Stimulated activated CD4-positive, alpha-beta T cell treated with anti-CD3 and anti-CD28 coated beads, Interleukin-15, amount 100 ng/mL, for 1 hour (primary cell): ENCODE measurements around the gene WBP2.
"Not testable (repeated sequence)": the region's sequence is repeated elsewhere in the genome, so short reads cannot be mapped to it uniquely, and the experiment has no call there.

Source experiments
- DNase-seq, 2 donors: peaks; one replicate each; pipeline ENCODE4 v3.0.0-alpha.2; 2020; ENCODE audit warnings: low read depth in 1 of 2, low spot score in 1 of 2

The WBP2 gene

DNA sequence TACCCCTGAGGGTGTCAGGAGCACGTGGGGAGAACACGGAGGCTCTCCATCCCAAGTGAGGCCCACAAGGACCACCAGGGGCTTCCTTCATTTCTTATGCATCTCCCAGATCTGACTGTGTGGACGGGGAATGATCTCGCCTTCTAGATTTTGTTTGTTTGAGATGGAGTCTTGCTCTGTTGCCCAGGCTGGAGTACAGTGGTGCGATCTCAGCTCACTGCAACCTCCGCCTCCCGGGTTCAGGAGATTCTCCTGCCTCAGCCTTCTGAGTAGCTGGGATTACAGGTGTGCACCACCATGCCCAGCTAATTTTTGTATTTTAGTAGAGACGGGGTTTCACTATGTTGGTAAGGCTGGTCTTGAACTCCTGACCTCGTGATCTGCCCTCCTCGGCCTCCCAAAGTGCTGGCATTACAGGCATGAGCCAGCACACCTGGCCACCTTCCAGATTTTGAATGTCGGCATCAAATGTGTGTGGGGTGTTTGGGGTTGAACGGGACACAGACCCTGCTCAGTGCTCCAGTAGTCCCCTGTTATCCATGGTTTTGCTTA, 13.7 kb upstream of the WBP2 start:
- DNase-seq = not testable (repeated sequence)

DNA sequence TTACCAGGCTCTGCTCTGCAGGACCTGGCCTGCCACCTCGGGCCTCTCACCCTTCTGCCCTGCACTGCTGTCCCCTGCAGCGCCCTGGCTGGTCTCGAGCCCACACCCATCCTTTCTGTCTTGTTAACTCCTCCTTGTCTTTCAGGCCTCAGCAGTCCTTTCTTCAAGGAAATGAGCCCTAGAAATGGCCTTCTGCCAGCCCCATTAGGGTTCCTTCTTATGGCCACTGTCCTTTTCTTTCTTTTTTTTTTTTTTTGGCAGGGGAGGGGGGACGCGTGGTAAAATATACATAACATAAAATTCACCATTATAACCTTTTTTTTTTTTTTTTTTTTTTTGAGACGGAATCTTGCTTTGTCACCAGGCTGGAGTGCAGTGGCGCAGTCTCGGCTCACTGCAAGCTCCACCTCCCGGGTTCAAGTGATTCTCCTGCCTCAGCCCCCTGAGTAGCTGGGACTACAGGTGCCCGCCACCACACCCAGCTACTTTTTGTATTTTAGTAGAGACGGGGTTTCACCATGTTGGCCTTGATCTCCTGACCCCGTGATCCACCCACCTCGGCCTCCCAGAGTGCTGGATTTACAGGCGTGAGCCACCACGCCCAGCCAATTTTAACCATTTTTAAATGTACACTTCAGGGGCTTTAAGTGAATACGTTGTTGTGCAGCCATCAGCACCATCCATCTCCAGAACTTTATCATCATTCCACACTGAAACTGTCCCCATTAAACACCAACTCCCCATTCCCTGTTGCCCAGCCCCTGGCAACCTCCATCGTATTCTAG, 10.5 kb upstream of the WBP2 start:
- not testable (repeated sequence) for DNase-seq

DNA sequence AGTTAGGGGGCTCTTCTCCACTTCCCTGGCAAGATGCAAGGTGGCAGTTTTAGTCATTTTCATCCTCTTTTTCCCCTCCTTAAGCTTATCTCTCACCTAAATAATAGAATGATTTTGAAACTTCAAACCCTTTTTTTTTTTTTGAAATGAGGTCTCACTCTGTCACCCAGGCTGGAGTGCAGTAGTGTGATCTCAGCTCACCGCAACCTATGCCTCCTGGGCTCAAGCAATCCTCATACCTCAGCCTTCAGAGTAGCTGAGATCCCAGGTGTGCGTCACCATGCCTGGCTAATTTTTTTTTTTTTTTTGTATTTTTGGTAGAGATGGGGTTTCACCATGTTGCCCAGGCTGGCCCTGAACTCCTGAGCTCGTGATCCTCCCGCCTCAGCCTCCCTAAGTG, 9.8 kb upstream of the WBP2 start:
- not testable (repeated sequence) for DNase-seq

DNA sequence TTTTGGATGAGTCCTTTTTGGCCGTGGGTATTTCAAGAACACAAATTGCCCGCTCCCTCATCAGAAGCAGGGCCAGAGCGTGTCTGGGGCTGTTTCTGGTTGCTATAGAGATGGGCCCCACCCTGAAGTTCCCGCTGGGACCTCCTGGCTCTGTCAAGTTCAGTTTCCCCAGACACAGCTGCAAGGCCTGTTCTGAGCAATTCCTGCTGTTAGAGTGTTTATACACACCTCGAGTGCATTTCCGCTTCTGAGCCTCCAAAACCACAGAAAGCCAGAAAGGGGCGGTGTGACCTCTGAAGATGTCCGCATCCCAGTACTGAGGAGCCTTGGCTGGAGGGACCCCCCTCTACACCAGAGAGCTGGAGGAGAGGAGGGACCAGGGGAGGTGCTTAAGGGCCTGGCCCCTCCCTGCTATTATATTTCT, 9.3 kb upstream of the WBP2 start:
- no peak for DNase-seq

DNA sequence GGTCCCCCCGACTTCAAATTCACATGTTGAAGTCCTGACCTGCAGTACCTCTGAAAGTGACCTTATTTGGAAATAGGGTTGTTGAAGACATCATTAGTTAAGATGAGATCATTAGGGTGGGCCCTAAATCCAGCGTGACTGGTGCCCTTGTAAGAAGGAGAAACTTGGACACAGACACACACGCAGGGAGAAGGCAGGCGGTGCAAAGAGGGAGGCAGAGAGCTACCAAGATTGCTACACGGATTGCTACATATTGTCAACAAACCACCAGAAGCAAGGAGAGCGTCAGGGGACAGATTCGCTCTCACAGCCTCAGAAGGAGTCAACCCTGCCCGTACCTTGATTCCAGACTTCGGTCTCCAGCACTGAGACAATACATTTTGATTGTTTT, 6.8 kb upstream of the WBP2 start:
- DNase-seq = no peak

DNA sequence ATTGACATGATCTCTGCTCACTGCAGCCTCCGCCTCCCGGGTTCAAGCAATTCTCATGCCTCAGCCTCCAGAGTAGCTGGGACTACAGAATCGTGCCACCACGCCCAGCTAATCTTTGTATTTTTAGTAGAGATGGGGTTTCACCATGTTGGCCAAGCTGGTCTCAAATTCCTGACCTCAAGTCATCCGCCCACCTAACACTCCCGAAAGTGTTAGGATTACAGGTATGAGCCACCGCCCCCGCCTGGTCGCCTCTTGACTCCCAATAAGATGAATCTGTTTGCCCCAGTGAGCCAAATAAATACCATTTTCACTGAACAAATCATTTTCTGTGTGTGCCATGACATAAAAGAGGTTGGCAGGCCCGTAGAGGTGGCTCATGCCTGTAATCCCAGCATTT, 4.2 kb upstream of the WBP2 start:
- not testable (repeated sequence) for DNase-seq

DNA sequence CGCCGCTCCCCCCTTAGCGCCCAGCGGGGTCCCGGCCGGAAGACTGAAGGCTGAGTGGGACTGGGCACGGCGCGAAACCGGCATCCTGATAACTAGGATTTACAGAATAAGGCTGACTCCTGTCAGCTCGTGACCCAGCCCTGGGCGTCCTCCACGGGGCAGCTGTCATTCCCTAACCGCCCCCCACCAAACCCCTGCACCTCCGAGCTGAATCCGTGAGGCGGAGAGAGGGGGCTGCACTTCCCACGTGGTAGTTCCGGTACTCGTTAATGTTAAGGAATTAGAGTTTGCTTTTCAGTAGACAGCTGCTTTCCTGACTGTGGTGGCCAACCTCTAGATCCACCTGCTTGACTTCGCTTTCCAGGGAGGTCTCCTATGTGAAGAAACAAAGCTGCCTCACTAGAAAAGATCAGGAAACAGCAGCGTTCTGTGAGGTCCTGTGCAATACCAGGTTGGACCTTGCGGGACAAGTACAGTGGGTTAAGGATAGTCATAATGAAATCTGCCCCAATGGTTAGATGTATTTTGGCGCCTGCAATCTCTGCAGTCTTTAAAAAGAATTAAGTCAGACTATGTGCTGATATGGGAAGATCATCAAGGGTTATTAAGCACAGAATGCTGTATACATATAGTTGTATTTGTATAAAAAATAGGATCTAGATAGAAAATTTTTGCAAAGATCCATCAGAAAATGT, 1.1 kb upstream of the WBP2 start:
- DNase-seq = no peak

DNA sequence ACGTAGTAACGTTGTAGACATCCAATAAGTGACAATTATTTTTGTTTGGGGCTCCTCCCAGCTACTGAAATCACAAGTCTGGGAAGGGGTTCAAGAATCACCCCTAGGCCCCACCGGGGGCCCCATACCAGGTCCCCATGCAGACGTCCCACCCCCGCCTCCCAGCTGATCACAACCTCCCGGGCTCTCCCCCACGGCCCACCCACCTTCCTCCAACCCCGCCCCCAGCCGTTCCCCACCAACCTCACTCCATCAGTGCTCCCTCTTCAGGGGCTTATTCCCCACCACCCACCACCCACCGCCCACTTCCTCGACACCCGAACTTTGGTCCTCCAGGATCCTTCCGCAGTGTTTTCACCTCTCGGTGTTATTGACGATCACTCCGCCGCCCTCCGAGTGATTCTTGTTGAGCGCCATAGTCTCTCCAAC, 240 bp downstream of the WBP2 start:
- no peak for DNase-seq

DNA sequence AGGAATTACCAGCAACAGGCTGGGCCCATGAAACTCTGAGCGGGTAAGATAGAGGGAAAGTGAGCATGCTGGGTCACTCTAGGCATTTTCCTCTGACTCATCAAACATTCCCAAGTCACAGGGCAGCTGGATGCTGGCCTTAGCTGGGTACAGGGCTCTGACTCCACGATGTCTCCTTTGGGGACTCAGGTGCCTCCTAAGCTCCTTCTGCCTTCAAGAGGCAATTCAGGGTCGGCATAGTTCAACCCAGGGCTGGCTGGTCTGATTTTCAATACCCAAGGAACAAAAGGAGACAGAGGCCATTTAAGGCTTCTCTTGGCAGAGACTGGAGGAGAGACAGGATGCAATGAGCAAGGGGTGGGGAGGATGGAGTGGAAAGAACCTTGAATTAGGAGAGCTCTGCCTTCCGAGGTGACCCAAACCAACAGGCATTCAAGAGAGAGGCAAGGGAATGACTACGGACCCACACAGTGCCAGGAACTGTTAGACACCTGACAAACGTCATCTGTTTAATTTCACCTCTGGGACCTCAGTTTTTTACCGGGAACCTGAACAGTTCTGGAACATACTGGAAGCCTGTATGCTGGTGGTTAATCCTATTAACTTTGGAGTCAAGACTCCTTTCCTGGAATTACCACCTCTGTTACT, 910 bp downstream of the WBP2 start:
- DNase-seq = no peak

DNA sequence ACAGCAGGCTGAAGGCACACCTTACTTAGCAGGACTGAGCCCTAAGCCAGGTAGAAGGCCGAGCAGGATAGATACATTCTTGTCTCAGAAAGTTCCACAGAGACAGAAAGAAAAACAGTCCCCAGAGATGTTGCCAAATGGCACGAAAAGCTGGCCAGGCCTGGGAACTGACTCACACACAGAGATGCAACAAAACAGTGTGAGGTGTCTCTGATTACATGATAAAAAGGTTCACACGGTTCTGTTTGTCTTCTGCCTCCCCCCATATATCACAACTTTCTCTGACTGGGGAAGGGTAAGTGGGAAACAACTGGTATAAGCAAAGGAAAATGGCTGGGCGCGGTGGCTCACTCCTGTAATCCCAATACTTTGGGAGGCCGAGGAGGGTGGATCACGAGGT, 1.7 kb downstream of the WBP2 start:
- DNase-seq = no peak

DNA sequence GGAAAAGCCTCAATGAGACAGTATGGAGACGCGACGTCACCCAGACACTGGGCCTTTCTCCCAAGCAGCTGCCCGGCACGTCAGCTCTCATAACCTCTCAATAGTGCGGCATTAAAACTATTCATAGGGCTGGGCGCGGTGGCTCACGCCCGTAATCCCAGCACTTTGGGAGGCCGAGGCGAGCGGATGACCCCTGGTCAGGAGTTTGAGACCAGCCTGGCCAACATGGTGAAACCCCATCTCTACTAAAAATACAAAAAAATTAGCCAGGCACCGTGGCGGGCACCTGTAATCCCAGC, 3.5 kb downstream of the WBP2 start:
- DNase-seq = not testable (repeated sequence)

DNA sequence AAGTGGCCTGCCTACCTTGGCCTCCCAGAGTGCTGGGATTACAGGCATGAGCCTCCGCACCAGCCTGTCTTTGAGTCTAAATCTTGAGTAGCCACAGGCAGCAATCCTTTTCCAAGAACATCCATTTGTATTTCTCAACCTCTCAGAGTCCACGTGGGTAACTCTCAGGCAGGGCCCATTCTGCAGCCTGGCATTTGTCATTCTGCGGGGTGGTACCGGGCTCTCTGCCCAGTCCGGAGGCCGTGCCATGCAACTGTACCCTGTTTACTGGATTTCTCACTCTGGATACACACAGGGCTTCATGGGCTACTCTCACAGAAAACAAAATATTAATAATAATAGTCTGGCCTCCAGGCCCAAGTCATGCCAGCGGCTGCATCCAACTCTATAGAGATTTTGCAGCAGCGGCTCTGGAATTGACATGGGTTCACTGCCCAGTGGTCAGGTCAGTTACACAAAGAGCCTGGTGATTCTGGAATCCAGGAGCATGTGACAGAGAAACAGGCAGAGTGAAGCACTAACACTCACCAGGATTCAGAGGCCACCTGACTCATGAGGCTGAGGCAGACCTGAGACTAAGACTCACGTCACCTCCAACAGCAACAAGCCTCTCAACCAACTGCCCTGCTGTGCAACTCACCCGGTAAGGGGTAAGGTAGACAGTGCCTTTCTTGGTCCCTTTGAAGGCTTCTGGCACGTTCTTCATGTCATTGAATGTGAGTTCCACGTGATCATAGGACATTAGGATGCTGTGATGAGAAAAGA, 4.0 kb downstream of the WBP2 start:
- DNase-seq = no peak

DNA sequence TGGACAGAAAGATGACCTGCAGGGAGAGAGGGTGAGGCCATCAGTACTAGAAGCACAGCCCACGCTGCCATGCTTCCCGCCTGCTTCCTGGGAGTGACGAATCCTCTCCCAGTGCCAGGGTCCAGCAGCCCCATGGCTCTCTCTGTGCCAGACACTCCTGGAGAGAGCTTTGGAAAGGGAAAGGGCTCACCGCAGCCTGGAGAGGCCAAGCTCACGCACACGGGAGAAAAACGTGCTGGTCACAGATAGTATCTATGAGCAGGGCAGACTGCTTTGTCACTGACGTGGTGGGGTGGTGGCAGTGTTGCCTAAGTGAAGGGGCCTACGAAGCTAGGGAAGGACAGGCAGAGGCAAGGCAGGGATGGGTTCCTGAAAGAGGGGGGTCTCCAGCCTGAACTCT, 5.4 kb downstream of the WBP2 start:
- DNase-seq = no peak

DNA sequence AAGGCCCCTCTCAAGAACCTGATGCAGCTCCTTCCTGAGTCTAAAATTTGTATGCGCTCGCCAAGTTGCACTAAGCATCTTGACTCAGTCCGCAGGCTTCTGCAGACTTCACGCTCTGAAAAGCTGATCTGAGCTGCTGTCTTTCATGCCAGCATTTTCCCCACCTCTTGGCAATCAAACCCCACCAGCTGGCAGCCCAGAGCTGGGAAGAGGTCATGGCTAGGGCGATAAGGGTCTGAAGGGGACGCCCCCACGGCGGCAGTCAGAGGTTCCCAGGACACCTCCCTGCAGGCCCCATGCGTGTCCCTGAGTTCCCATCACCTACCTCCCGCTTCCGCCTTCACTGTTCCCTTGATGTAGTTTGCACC, 5.9 kb downstream of the WBP2 start:
- no peak for DNase-seq

DNA sequence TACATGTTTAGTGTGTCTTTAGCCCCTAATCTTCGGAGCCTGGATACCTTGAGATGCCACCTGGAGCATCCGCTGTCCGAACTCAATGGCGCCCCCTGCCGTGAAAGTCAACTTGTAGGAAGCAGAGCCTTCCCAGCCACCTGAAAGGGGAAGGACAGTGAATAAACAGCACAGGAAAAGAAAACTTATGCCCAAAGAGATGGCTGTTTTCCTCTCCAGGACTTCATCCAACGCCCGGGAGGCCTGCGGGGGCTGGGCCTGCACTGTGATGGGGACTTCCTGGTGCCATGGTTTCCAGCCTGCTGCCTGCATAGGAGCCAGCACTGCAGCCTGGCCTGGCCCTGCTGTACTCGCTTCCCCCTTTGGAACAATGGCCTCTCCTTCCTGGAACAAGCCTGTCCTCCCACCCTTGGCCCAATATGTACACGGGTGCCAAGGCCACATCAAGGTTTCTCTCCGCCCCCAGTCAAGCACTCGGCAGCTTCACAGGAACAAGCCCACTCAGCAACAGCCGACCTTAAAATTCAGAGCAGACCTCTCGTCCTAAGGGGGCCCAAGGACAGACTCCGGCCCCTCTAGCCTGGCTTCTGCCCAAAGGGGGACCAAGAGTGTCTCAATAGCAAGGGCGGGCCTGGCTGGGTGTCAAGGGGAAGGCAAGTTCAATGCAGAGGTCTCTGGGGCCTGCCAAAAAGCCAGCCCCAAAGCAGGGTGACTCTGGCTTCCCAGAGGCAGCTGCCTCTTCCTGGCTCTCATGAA, 6.4 kb downstream of the WBP2 start:
- peak; percentile 50 to 73 for DNase-seq

DNA sequence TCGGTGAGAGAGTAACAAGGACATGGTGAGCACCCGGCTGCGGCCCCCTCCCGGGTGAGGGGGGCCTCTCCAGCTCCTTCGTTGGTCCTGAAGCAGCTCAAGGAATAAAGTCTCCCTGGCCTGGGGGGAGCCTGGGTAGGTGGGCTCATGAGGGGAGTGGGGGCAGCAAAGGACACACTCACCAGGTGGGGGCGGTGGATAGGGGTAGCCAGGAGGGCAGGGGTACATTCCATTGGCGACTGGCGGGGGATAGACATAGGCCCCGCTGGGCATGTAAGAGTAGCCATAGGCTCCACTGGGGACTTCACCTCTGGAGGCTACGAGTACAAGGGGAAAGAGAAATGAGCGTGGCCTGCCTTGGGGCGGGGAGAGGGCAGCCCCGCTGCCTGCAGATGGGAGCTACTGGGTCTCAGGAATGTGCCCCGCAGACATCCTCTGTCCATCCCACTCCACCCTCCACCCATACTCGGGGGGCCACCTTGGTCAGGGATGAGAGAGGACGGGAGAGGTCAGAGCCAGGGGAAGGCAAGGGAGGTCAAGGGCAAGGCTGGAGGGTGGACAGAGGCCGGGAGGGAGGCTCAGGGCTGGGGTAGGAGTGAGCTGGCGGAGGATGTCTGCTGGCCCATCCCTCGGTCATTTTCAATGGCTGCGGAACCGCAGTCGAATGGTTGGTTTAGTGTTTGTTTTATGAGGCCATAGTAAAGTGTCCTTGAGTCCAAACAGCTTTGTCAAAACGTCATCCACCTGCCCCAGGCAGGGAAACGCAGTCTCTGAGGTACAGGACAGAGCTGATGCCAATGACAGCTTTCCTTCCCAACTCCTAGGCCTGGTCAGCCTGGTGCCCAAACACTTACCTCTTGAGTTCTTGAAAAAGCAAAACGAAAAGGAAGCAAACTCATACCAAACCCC, 7.3 kb downstream of the WBP2 start:
- no peak for DNase-seq

DNA sequence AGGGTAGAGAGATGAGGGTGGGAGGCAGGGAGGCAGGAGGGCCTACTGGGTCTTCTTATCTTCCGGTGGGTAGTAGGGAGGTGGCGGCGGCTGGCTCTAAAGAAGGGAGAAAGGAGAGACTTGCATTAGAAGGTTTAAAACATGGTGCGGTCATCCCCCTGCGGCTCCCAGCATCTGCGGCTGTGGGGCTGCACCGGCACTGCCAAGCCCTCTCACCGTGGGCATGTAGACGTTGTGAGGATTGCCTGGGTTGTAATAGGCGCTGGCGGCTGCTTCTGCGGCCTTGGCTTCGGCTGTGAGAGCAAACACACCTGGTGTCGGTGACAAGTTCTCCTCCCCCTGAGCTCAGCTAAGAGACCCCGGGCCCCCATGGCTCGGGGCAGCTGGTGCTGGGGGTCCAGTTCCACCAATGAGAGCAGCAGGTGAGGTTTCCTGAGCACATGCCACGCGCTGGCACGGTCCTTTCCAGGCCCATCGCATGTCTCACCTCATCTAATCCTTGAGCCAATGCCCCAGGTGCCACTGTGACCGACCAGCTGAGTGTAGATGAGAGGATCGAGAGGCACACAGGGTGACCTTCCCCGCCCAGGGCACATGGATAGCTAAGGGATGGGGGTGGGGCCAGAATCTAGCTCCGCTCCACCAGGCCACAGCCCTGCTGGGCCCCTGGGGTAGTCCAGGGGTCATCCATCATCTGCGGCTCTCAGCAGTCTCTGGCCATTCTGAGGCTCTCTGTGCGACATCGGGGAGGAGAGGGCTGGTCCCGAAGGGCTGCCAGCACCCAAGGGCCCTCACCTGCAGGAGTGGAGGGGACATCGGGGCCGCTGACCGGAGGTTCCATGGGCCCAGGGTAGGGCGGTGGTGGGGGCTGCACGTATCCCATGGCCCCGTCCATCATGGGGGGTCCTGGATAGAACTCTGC, 8.2 kb downstream of the WBP2 start:
- DNase-seq = no peak

DNA sequence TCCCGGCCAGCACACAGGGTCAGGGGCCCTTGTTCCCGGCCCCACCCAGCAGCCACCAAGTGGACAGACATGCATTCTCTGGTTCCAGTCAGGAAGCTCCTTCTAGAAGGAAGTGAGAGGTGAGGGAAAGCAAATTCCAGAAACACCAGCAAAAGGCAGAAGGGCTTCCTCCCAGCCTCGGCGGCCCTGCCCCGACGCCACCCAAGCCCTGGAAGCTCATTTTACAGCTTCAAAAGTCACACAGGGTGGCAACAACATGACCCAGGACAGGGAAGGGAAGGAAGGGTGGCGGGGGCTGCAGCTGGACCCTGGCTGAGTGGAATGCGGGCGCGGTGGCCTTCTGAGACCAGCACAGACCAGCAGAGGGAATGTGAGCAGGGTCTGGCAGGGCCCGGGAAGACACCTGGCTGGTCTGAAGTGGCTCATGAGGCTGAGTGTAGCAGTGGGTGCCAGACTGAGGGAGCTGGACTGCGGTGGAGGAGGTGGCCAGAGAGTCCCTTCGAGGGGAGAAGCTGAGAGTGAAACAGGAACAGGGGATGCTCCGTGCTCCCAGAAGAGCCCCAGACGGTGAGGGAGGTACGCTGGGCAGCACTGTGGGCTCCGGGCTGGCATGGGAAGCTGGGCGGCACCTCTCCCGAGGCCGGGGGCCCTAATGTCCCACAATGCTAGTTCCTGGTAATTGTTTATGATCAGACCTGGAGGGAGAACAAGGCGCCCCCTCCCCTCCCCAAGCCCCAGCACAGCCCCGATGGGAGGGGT, 9.0 kb downstream of the WBP2 start:
- DNase-seq = no peak
